GM23338 (cell line): ENCODE data around the gene IGF2BP2. TPM values are rescaled to one million over a fixed set of nuclear protein-coding genes. Genes with fewer than 3 reads are reported as not detected.

Experiments
- ATAC-seq: fragments of 200-7000 bp; cut with Tn5 transposase; 3 replicates; pipeline ENCODE4 v1.9.1; 2020
- DNase-seq: peaks from one replicate; pipeline ENCODE4 v3.0.0-alpha.2; 2015; ENCODE audit warnings: low spot score
- H2AFZ ChIP-seq: fragments of 200-600 bp; sonication (generic); 2 replicates; pipeline ENCODE4 v1.8.0; 2016; ENCODE audit warnings: antibody characterized with exemption, mild to moderate bottlenecking, moderate library complexity
- H3F3A ChIP-seq: fragments of 200-600 bp; sonication (generic); replicated peaks from 2 replicates; pipeline ENCODE4 v1.8.0; 2017; ENCODE audit warnings: antibody characterized with exemption, mixed run types, low read depth
- H3K27ac ChIP-seq: fragments of 200-600 bp; sonication (generic); 2 replicates; pipeline ENCODE4 v1.6.1; 2016; ENCODE audit warnings: low read depth
- H3K27me3 ChIP-seq: fragments of 200-600 bp; sonication (generic); 2 replicates; pipeline ENCODE4 v1.8.0; 2016; ENCODE audit warnings: mild to moderate bottlenecking, mixed run types, moderate library complexity; ENCODE audit not compliant: insufficient read depth
- H3K36me3 ChIP-seq: fragments of 200-600 bp; sonication (generic); 2 replicates; pipeline ENCODE4 v1.8.0; 2016; ENCODE audit warnings: mild to moderate bottlenecking; ENCODE audit not compliant: insufficient read depth
- H3K4me1 ChIP-seq: fragments of 200-600 bp; sonication (generic); 2 replicates; pipeline ENCODE4 v1.8.0; 2016; ENCODE audit warnings: mild to moderate bottlenecking, moderate library complexity; ENCODE audit not compliant: insufficient read depth
- H3K4me2 ChIP-seq: fragments of 200-600 bp; sonication (generic); 2 replicates; pipeline ENCODE4 v1.7.1; 2017; ENCODE audit warnings: mixed run types
- H3K4me3 ChIP-seq: fragments of 200-600 bp; sonication (generic); 2 replicates; pipeline ENCODE4 v1.6.1; 2016; ENCODE audit warnings: mixed run types
- H3K79me2 ChIP-seq: fragments of 200-600 bp; sonication (generic); replicated peaks from 2 replicates; pipeline ENCODE4 v1.8.0; 2017; ENCODE audit warnings: mild to moderate bottlenecking; ENCODE audit not compliant: insufficient read depth
- H3K9me2 ChIP-seq: fragments of 200-600 bp; sonication (generic); 2 replicates; pipeline ENCODE4 v1.8.0; 2017; ENCODE audit not compliant: insufficient read depth
- H4K20me1 ChIP-seq: fragments of 200-600 bp; sonication (generic); replicated peaks from 2 replicates; pipeline ENCODE4 v1.8.0; 2017; ENCODE audit warnings: mild to moderate bottlenecking; ENCODE audit not compliant: insufficient read depth
- H3K27ac Mint-ChIP-seq: 2 replicates; pipeline ENCODE4 v1.8.0; 2020; ENCODE audit warnings: inconsistent platforms, mild to moderate bottlenecking, moderate library complexity, mixed read lengths
- H3K27me3 Mint-ChIP-seq: 3 replicates; pipeline ENCODE4 v1.8.0; 2022; ENCODE audit warnings: low read depth, mild to moderate bottlenecking, moderate library complexity, mixed read lengths, inconsistent platforms; ENCODE audit not compliant: insufficient read depth, poor library complexity
- H3K36me3 Mint-ChIP-seq: 3 replicates; pipeline ENCODE4 v1.8.0; 2021; ENCODE audit warnings: low read depth, mild to moderate bottlenecking, inconsistent platforms, moderate library complexity, mixed read lengths
- H3K4me1 Mint-ChIP-seq: 3 replicates; pipeline ENCODE4 v1.8.0; 2020; ENCODE audit warnings: mild to moderate bottlenecking, inconsistent platforms, mixed read lengths
- H3K4me3 Mint-ChIP-seq: 3 replicates; pipeline ENCODE4 v1.8.0; 2021; ENCODE audit warnings: moderate library complexity, mild to moderate bottlenecking, inconsistent platforms, mixed read lengths
- H3K9me3 Mint-ChIP-seq: 3 replicates; pipeline ENCODE4 v1.8.0; 2020; ENCODE audit warnings: moderate library complexity, mild to moderate bottlenecking, inconsistent platforms, mixed read lengths
- CREB1 ChIP-seq: fragments of 250-450 bp; sonication (Bioruptor Pico); IDR thresholded peaks from 2 replicates; pipeline ENCODE4 v1.5.0; 2020; ENCODE audit warnings: low read depth, mild to moderate bottlenecking, moderate library complexity
- CTCF ChIP-seq, 2 experiments: fragments of 200-600 bp in 1 of 2; sonication (generic) in 1 of 2; conservative IDR thresholded peaks; 2 replicates each; pipeline versions ENCODE4 v1.5.1 to v1.6.1; 2016 to 2017; ENCODE audit warnings: antibody characterized with exemption in 2 of 2, low read depth in 2 of 2, mild to moderate bottlenecking in 2 of 2, moderate library complexity in 1 of 2
- ETS1 ChIP-seq: IDR thresholded peaks from 2 replicates; pipeline ENCODE4 v1.6.1; 2016; ENCODE audit warnings: antibody characterized with exemption
- EZH2 ChIP-seq: fragments of 200-600 bp; sonication (generic); IDR thresholded peaks from one replicate; pipeline ENCODE4 v1.8.0; 2017; ENCODE audit warnings: antibody characterized with exemption, mild to moderate bottlenecking, low read depth; ENCODE audit not compliant: unreplicated experiment
- EZH2phosphoT487 ChIP-seq: fragments of 200-600 bp; sonication (generic); IDR thresholded peaks from one replicate; pipeline ENCODE4 v1.8.1; 2018; ENCODE audit warnings: antibody characterized with exemption; ENCODE audit not compliant: unreplicated experiment
- JUNB ChIP-seq: IDR thresholded peaks from one replicate; pipeline ENCODE4 v1.6.1; 2016; ENCODE audit warnings: antibody characterized with exemption; ENCODE audit not compliant: unreplicated experiment
- NANOG ChIP-seq: IDR thresholded peaks from 2 replicates; pipeline ENCODE4 v1.6.1; 2016; ENCODE audit warnings: antibody characterized with exemption, borderline replicate concordance
- POLR2AphosphoS5 ChIP-seq: IDR thresholded peaks from 2 replicates; pipeline ENCODE4 v1.6.1; 2016; ENCODE audit warnings: antibody characterized with exemption, low read depth
- REST ChIP-seq: IDR thresholded peaks from one replicate; pipeline ENCODE4 v1.6.1; 2018; ENCODE audit warnings: antibody characterized with exemption; ENCODE audit not compliant: unreplicated experiment
- STAT1 ChIP-seq: IDR thresholded peaks from one replicate; pipeline ENCODE4 v1.6.1; 2016; ENCODE audit warnings: antibody characterized with exemption; ENCODE audit not compliant: unreplicated experiment
- ZNF114 ChIP-seq: fragments of 250-450 bp; sonication (Bioruptor Pico); IDR thresholded peaks from 2 replicates; pipeline ENCODE4 v1.5.0; 2020; ENCODE audit warnings: mild to moderate bottlenecking, moderate library complexity
- ZNF331 ChIP-seq: fragments of 250-450 bp; sonication (Bioruptor Pico); IDR thresholded peaks from 2 replicates; pipeline ENCODE4 v1.5.0; 2020; ENCODE audit warnings: low read depth, mild to moderate bottlenecking, moderate library complexity
- ZNF462 ChIP-seq: fragments of 250-450 bp; sonication (Bioruptor Pico); IDR thresholded peaks from 2 replicates; pipeline ENCODE4 v1.5.0; 2020; ENCODE audit warnings: mild to moderate bottlenecking, moderate library complexity
- polyA plus RNA-seq: library from polyadenylated mRNA; unstranded; fragments of >200 nt; fragmentation: Nextera tagmentation; extraction: Ambion mirVana; gene quantifications from 2 replicates; pipeline ENCODE4 v1.2.1, GENCODE V29; 2016
- total RNA-seq: library from RNA; depleted of rRNA; stranded (reverse); fragments of >200 nt; shearing (Covaris generic); gene quantifications from 2 replicates; pipeline ENCODE4 v1.2.3, GENCODE V29; 2014

IGF2BP2 gene
- total and polyA plus RNA-seq, 2 experiments from 2014 or later, result 82.9 to 84.5 TPM

GRCh38 chr3:185645596-185646381, 179.1 kb downstream of the IGF2BP2 start:
- Histone ChIP-seq H3K4me3 (no peak overlapping the region), H3K79me2 (no peaks in the 10 kb centered on the region), H3F3A (peaks cover 4% of the 10 kb centered on the region; the same call in 1 of the 2 replicates), H4K20me1 (no peaks in the 10 kb centered on the region; the same call in 1 of the 2 replicates), H3K36me3 (peaks cover 16% of the 10 kb centered on the region), H3K27ac (peak overlapping the region; percentile 78; the same call in 1 of the 2 replicates), H3K27me3 (no peaks in the 10 kb centered on the region), H3K4me1 (peaks cover 12% of the 10 kb centered on the region; the same call in 1 of the 2 replicates), H3K4me2 (peak overlapping the region; percentile 57; the same call in 1 of the 2 replicates), H2AFZ (no peak overlapping the region), H3K9me2 (no peaks in the 10 kb centered on the region)
- peaks cover 20% of the 10 kb centered on the region for H3K27me3 Mint-ChIP-seq
- peaks cover 33% of the 10 kb centered on the region for H3K4me1 Mint-ChIP-seq
- TF ChIP-seq POLR2AphosphoS5 (no peak), EZH2 (no peak), ZNF331 (CRISPR knock-in tag) (no peak), ZNF462 (CRISPR knock-in tag) (no peak), ETS1 (no peak), ZNF114 (CRISPR knock-in tag) (no peak), STAT1 (no peak), CREB1 (CRISPR knock-in tag) (no peak), EZH2phosphoT487 (no peak), CTCF (conservative IDR thresholded peaks at IDR 0.05; ENCODE audit: low read depth in 2 of 2) (no peak), REST (no peak), NANOG (no peak), JUNB (no peak)
- H3K27ac Mint-ChIP-seq, result peak overlapping the region; percentile 67
- DNase-seq (peak; percentile 57), ATAC-seq (peak; percentile 62)
- peaks cover 73% of the 10 kb centered on the region for H3K36me3 Mint-ChIP-seq
- 0 out of 3 replicates have a peak overlapping the region, but pooled peaks have one; percentile 36 for H3K4me3 Mint-ChIP-seq
- no peaks in the 10 kb centered on the region for H3K9me3 Mint-ChIP-seq
